CD14-positive monocyte (primary cell): ENCODE data around the gene INPP5F. TPM values are rescaled to one million over a fixed set of nuclear protein-coding genes. Genes with fewer than 3 reads are reported as not detected.
A peak's percentile ranks its signal among the peaks of the same experiment; 100 is the strongest.

Experiments used
- DNase-seq, 3 donors: peaks; one replicate each; pipeline ENCODE4 v3.0.0-alpha.2; 2011 to 2022
- H2AFZ ChIP-seq: 2 replicates; pipeline ENCODE4 v1.6.0; 2012; ENCODE audit warnings: mild to moderate bottlenecking, low read depth, low read length, inconsistent platforms; ENCODE audit not compliant: insufficient read depth, poor library complexity, severe bottlenecking
- H3K27ac ChIP-seq, 2 donors: 1 replicate in 1 of 2; 2 replicates in 1 of 2; pipeline ENCODE4 v1.5.1; 2012 to 2013; ENCODE audit warnings: low read length in 2 of 2, control low read depth in 1 of 2, inconsistent platforms in 1 of 2, low read depth in 1 of 2, mild to moderate bottlenecking in 1 of 2
- H3K27me3 ChIP-seq, 2 donors: one replicate each; pipeline versions ENCODE4 v1.6.0 to v1.6.1; 2011 to 2013; ENCODE audit warnings: low read length in 2 of 2; ENCODE audit not compliant: control insufficient read depth in 2 of 2, insufficient read depth in 2 of 2
- H3K36me3 ChIP-seq, 2 donors: replicated peaks in 1 of 2; 1 replicate in 1 of 2; 2 replicates in 1 of 2; pipeline versions ENCODE4 v1.5.1 to v1.6.1; 2012 to 2013; ENCODE audit warnings: low read length in 2 of 2, control low read depth in 1 of 2, inconsistent platforms in 1 of 2, mild to moderate bottlenecking in 1 of 2; ENCODE audit not compliant: insufficient read depth in 2 of 2, control insufficient read depth in 1 of 2
- H3K4me1 ChIP-seq, 2 donors: 1 replicate in 1 of 2; 2 replicates in 1 of 2; pipeline versions ENCODE4 v1.5.1 to v1.6.1; 2012 to 2013; ENCODE audit warnings: low read length in 2 of 2, control low read depth in 1 of 2, inconsistent platforms in 1 of 2, mild to moderate bottlenecking in 1 of 2, moderate library complexity in 1 of 2; ENCODE audit not compliant: insufficient read depth in 2 of 2, control insufficient read depth in 1 of 2
- H3K4me2 ChIP-seq: replicated peaks from 2 replicates; pipeline ENCODE3; 2012; ENCODE audit warnings: low read length, moderate library complexity, mild to moderate bottlenecking; ENCODE audit not compliant: poor library complexity, severe bottlenecking; ENCODE audit errors: extremely low read depth
- H3K4me3 ChIP-seq, 3 experiments: fragments of 200-600 bp in 1 of 3; sonication (generic) in 1 of 3; replicated peaks in 1 of 3; 1 replicate in 2 of 3; 2 replicates in 1 of 3; pipeline ENCODE4 v1.5.1; 2011 to 2013; ENCODE audit warnings: low read length in 3 of 3, mild to moderate bottlenecking in 3 of 3, control low read depth in 2 of 3, low read depth in 2 of 3, inconsistent platforms in 1 of 3, moderate library complexity in 1 of 3
- H3K79me2 ChIP-seq: 2 replicates; pipeline ENCODE4 v1.6.0; 2012; ENCODE audit warnings: mild to moderate bottlenecking, control low read depth, inconsistent platforms, low read length, moderate library complexity; ENCODE audit not compliant: insufficient read depth
- H3K9ac ChIP-seq: 2 replicates; pipeline ENCODE4 v1.6.0; 2017; ENCODE audit warnings: low read length, mild to moderate bottlenecking; ENCODE audit not compliant: insufficient read depth, poor library complexity, severe bottlenecking
- H3K9me3 ChIP-seq, 2 donors: replicated peaks in 1 of 2; 1 replicate in 1 of 2; 2 replicates in 1 of 2; pipeline versions ENCODE4 v1.5.1 to v1.6.1; 2012 to 2013; ENCODE audit warnings: low read length in 2 of 2, control low read depth in 1 of 2; ENCODE audit not compliant: control insufficient read depth in 1 of 2, insufficient read depth in 1 of 2
- H4K20me1 ChIP-seq: 2 replicates; pipeline ENCODE4 v1.6.0; 2012; ENCODE audit warnings: mild to moderate bottlenecking, low read length, control low read depth, moderate library complexity; ENCODE audit not compliant: insufficient read depth
- H3K27ac Mint-ChIP-seq, 7 donors: one replicate each; pipeline ENCODE4 v1.8.0; 2020; ENCODE audit warnings: mild to moderate bottlenecking in 7 of 7, mixed read lengths in 7 of 7, moderate library complexity in 6 of 7, inconsistent platforms in 2 of 7
- H3K27me3 Mint-ChIP-seq, 3 donors: one replicate each; pipeline ENCODE4 v1.8.0; 2021 to 2022; ENCODE audit warnings: low read depth in 3 of 3, mild to moderate bottlenecking in 3 of 3, mixed read lengths in 3 of 3, moderate library complexity in 3 of 3, inconsistent platforms in 1 of 3
- H3K36me3 Mint-ChIP-seq, 2 donors: one replicate each; pipeline ENCODE4 v1.8.0; 2020; ENCODE audit warnings: mixed read lengths in 2 of 2, inconsistent platforms in 1 of 2, mild to moderate bottlenecking in 1 of 2
- H3K4me1 Mint-ChIP-seq: one replicate; pipeline ENCODE4 v1.8.0; 2020; ENCODE audit warnings: mild to moderate bottlenecking, mixed read lengths
- H3K4me3 Mint-ChIP-seq, 2 donors: one replicate each; pipeline ENCODE4 v1.8.0; 2020; ENCODE audit warnings: mild to moderate bottlenecking in 2 of 2, mixed read lengths in 2 of 2, moderate library complexity in 1 of 2
- H3K9me3 Mint-ChIP-seq, 7 donors: one replicate each; pipeline ENCODE4 v1.8.0; 2020 to 2022; ENCODE audit warnings: mixed read lengths in 7 of 7, mild to moderate bottlenecking in 6 of 7, moderate library complexity in 6 of 7, inconsistent platforms in 2 of 7
- WGBS: methylation state at CpG from one replicate; pipeline ENCODE4 v1.1.5; 2013; ENCODE audit warnings: missing lambda C conversion rate; ENCODE audit not compliant: insufficient coverage; 5-methylcytosine and 5-hydroxymethylcytosine counted together
- intact Hi-C, 2 donors: fragments of 100-400 bp; cut with micrococcal nuclease; formaldehyde crosslinking; loops; one replicate each; pipeline versions ENCODE4 v1.15.0 to v1.15.1; 2023
- polyA plus RNA-seq, 3 donors: library from polyadenylated mRNA; depleted of rRNA in 1 of 3; unstranded in 2 of 3; stranded (reverse) in 1 of 3; fragments of 300-500 nt in 2 of 3; fragments of >200 nt in 1 of 3; fragmentation: Illumina TruSeq in 2 of 3; gene quantifications; 1 replicate in 2 of 3; 2 replicates in 1 of 3; pipeline ENCODE4 v1.2.3, GENCODE V29; 2012 to 2021
- TF ChIP-seq, protein P1 (sequence below): fragments of 200-600 bp; IDR thresholded peaks from one replicate; pipeline ENCODE4 v1.8.0; 2022; ENCODE audit warnings: antibody characterized with exemption, mild to moderate bottlenecking

Gene INPP5F
- polyA plus RNA-seq, 3 donors, result 5.1 to 6.9 (median 5.4) TPM

- peak overlapping the region; percentile 65 for H3K4me2 ChIP-seq
- Mint-ChIP-seq H3K4me1 (peaks cover 28% of the 10 kb centered on the region), H3K27ac (peak overlapping the region in 6 of 7 donors; percentile 40 to 80 (median 66)), H3K27me3 (peaks cover 1 to 7% (median 5%) of the 10 kb centered on the region in 3 donors), H3K4me3 (peak overlapping the region; percentile 73 to 84), H3K36me3 (no peaks in the 10 kb centered on the region), H3K9me3 (no peaks in the 10 kb centered on the region)
- peak; percentile 88 to 94 (median 90) for DNase-seq
- no peak overlapping the region for H3K27ac ChIP-seq
- no peaks in the 10 kb centered on the region for H3K9me3 ChIP-seq
- no peaks in the 10 kb centered on the region for H3K27me3 ChIP-seq
- TF ChIP-seq, protein P1, sequence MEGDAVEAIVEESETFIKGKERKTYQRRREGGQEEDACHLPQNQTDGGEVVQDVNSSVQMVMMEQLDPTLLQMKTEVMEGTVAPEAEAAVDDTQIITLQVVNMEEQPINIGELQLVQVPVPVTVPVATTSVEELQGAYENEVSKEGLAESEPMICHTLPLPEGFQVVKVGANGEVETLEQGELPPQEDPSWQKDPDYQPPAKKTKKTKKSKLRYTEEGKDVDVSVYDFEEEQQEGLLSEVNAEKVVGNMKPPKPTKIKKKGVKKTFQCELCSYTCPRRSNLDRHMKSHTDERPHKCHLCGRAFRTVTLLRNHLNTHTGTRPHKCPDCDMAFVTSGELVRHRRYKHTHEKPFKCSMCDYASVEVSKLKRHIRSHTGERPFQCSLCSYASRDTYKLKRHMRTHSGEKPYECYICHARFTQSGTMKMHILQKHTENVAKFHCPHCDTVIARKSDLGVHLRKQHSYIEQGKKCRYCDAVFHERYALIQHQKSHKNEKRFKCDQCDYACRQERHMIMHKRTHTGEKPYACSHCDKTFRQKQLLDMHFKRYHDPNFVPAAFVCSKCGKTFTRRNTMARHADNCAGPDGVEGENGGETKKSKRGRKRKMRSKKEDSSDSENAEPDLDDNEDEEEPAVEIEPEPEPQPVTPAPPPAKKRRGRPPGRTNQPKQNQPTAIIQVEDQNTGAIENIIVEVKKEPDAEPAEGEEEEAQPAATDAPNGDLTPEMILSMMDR, result peak; percentile 95
- H4K20me1 ChIP-seq, result no peaks in the 10 kb centered on the region
- no peaks in the 10 kb centered on the region for H3K36me3 ChIP-seq
- intact Hi-C loops, result loop anchor here (1.0 to 10.0 kb wide), 4 partner anchors 34 to 171 kb away; partner anchors contain the start of gene BAG3 (in 1 of the 2)
- H2AFZ ChIP-seq, result peak overlapping the region; percentile 58
- WGBS, result 0% methylated on average over 4 of the region's 24 CpGs
- no peaks in the 10 kb centered on the region for H3K79me2 ChIP-seq
- H3K9ac ChIP-seq, result no peak overlapping the region
- peak overlapping the region in 2 of 3 experiments; percentile 25 to 63 for H3K4me3 ChIP-seq
- peaks cover 23 to 27% of the 10 kb centered on the region in 2 donors for H3K4me1 ChIP-seq
Measured at GRCh38 chr10:119686465-119687191, 39.2 kb upstream of the INPP5F start.

DNA sequence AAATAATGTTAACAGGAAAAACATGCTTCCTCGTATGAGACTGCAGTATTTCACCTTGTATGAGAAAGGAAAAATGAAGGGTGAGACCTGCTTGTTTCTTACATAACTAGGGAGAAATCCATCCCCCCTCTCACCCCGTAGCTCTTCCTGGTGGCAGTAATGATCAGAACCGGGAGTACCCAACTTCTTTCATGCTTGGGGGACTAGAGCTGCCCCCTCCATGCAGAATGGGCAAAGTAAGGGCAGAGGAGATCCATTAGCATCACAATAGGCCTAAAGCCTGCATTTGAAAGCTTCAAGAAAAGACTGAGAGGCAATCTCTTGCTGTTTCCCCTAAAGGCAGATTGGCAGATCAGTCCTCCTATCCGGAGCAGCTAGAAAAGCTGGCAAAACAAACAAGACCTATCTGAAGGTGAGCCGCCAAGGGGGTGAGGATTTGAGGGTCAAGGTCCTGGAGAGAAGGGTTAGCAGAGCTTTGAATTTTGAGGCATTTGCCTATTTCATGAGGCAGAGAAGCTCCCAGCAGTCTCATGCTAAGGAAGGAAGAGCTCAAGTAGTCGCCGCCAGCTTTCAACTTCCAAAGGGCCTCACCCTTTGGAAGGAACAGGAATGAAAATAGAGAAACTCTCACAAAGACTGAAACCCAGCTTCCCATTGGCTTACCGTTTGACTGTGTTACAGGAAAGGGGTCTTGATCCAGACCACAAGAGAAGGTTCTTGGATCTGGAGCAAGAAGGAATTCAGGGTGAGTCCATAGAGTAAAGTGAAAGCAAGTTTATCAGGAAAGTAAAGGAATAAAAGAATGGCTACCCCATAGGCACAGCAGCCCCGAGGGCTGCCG lies 38.4 kb upstream of the INPP5F start:
- Histone ChIP-seq H3K4me1 (peaks cover 15 to 19% of the 10 kb centered on the region in 2 donors), H2AFZ (peak overlapping the region; percentile 58), H3K9ac (no peak overlapping the region), H3K27me3 (no peaks in the 10 kb centered on the region), H3K36me3 (no peaks in the 10 kb centered on the region), H3K79me2 (no peaks in the 10 kb centered on the region), H3K4me3 (peak overlapping the region in 1 of 3 experiments; percentile 63), H3K9me3 (no peaks in the 10 kb centered on the region), H3K4me2 (peak overlapping the region; percentile 65), H3K27ac (no peak overlapping the region), H4K20me1 (no peaks in the 10 kb centered on the region)
- peaks cover 3 to 7% (median 7%) of the 10 kb centered on the region in 3 donors for H3K27me3 Mint-ChIP-seq
- peak overlapping the region in 4 of 7 donors; percentile 40 to 79 (median 60) for H3K27ac Mint-ChIP-seq
- peaks cover 20% of the 10 kb centered on the region for H3K4me1 Mint-ChIP-seq
- no peaks in the 10 kb centered on the region for H3K36me3 Mint-ChIP-seq
- intact Hi-C loops, result loop anchor here (5.0 to 10.0 kb wide), 3 partner anchors 35 to 170 kb away; partner anchors contain the start of gene BAG3 (in 1 of the 2)
- H3K4me3 Mint-ChIP-seq, result peak overlapping the region; percentile 73 to 84
- no peak for DNase-seq
- 73% methylated on average over 3 of the region's 10 CpGs for WGBS
- no peaks in the 10 kb centered on the region for H3K9me3 Mint-ChIP-seq
- TF ChIP-seq, protein P1, result no peak
